Progenitor cell of endocrine pancreas (in vitro differentiated cells): ENCODE data around the gene PCDHAC1. TPM values are rescaled to one million over a fixed set of nuclear protein-coding genes. Genes with fewer than 3 reads are reported as not detected.
"Not testable (repeated sequence)": the region's sequence is repeated elsewhere in the genome, so short reads cannot be mapped to it uniquely, and the experiment has no call there.

Experiments used
- DNase-seq: peaks from one replicate; pipeline ENCODE4 v3.0.0; 2021; ENCODE audit warnings: low spot score; ENCODE audit not compliant: unreplicated experiment
- H3K27ac Mint-ChIP-seq: 2 replicates; pipeline ENCODE4 v1.8.0; 2021; ENCODE audit warnings: mild to moderate bottlenecking, moderate library complexity, mixed read lengths
- H3K27me3 Mint-ChIP-seq: 2 replicates; pipeline ENCODE4 v1.8.0; 2021; ENCODE audit warnings: mixed read lengths
- H3K36me3 Mint-ChIP-seq: 2 replicates; pipeline ENCODE4 v1.8.0; 2022; ENCODE audit warnings: mixed read lengths; ENCODE audit not compliant: insufficient read depth
- H3K4me1 Mint-ChIP-seq: 2 replicates; pipeline ENCODE4 v1.8.0; 2021; ENCODE audit warnings: low read depth, mixed read lengths
- H3K4me3 Mint-ChIP-seq: 2 replicates; pipeline ENCODE4 v1.8.0; 2021; ENCODE audit warnings: low read depth, mild to moderate bottlenecking, moderate library complexity, mixed read lengths
- H3K9me3 Mint-ChIP-seq: 2 replicates; pipeline ENCODE4 v1.8.0; 2021; ENCODE audit warnings: low read depth, mixed read lengths
- long read RNA-seq: library from polyadenylated mRNA; unstranded; transcript quantifications from one replicate; pipeline ENCODE4 v2.0.0, GENCODE V29; 2020
- total RNA-seq: library from RNA; stranded (reverse); gene quantifications from 2 replicates; pipeline ENCODE4 v1.2.1, GENCODE V29; 2021
- TF ChIP-seq, protein P1 (sequence below): fragments of 200-600 bp; sonication (generic); IDR thresholded peaks from one replicate; pipeline ENCODE4 v1.5.0; 2021; ENCODE audit warnings: antibody characterized with exemption, mild to moderate bottlenecking; ENCODE audit not compliant: unreplicated experiment

PCDHAC1 gene, protein sequence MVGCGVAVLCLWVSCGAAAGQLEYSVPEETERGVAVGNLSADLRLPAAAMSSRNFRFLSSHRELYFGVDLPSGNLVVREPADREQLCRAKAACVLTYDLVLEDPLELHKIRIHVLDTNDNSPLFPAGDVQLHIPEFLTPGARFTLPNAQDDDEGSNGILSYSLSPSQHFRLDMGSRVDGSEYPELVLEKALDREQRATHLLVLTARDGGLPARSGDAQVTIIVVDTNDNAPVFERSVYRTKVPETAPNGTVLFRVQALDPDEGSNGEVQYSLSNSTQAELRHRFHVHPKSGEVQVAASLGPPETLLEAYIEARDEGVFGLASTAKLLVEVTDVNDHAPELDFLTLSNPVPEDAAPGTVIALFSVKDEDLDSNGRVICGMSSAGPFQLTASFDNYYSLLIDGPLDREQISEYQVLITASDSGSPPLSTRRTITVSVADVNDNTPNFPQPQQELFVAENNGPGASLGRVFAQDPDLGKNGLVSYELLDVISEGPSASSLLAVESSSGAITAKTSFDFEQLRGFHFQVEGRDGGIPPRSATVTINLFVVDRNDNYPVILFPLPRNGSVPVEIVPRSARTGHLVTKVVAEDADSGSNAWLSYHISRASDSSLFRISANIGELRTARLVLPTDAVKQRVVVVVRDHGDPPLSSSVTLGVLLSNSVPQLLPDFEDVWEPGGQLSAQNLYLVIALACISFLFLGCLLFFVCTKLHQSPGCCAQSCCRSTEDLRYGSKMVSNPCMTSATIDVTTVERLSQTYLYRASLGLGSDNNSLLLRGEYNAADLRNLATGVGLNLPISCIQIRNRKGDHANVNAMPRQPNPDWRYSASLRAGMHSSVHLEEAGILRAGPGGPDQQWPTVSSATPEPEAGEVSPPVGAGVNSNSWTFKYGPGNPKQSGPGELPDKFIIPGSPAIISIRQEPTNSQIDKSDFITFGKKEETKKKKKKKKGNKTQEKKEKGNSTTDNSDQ
- total RNA-seq = 7.7 and 8.9 TPM in 2 replicates
- long read RNA-seq, full-length matches to known transcripts = 2 of 2 reads
- long read RNA-seq, partial matches to known transcripts = 0 of 2 reads
- long read RNA-seq, other reads (novel, unspliced or antisense) = 0 of 2 reads

DNA sequence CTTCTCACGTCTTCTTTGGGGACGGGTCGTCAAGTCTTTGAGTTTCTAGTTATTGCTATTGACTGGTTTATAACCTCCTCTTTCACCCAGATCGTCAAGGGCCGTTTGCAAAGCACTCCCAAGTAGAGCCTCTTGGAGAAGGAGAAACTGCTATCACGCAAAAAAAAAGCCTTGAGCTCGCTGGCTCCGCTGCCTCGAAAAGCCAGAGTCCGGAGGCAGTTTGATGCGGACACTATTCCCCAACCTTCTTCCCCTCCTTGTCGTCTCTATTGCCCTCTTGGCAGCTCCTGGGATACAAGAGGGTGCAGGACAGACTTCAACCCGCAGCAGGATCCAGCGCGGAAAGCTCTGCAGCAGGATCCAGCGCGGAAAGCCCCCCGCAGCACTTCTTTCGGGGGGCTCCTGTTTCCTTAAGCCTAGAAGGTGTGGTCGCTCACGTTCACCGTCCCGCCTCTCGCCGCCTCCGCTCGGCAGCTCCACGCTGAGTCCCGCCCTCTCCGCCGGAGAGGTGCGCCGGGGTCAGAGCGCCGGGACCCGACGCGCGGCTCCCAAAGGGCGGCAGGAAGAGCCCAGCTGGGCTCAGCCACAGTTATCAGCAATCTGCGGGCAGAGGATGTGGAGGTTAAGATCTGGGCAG lies at the start of gene PCDHAC1:
Gene PCDHAC1 (plus strand): TSS at position 494 of the 637 bp plus-strand sequence. CDS start 594 bp downstream, outside the sequence.
- Mint-ChIP-seq H3K36me3 (no peaks in the 10 kb centered on the region), H3K27me3 (peaks cover 25% of the 10 kb centered on the region), H3K4me3 (peak within 1 kb of the TSS; percentile 78), H3K27ac (peak within 1 kb of the TSS; percentile 56), H3K9me3 (no peaks in the 10 kb centered on the region), H3K4me1 (peaks cover 12% of the 10 kb centered on the region)
- peak; percentile 22 for DNase-seq
- TF ChIP-seq, protein P1, sequence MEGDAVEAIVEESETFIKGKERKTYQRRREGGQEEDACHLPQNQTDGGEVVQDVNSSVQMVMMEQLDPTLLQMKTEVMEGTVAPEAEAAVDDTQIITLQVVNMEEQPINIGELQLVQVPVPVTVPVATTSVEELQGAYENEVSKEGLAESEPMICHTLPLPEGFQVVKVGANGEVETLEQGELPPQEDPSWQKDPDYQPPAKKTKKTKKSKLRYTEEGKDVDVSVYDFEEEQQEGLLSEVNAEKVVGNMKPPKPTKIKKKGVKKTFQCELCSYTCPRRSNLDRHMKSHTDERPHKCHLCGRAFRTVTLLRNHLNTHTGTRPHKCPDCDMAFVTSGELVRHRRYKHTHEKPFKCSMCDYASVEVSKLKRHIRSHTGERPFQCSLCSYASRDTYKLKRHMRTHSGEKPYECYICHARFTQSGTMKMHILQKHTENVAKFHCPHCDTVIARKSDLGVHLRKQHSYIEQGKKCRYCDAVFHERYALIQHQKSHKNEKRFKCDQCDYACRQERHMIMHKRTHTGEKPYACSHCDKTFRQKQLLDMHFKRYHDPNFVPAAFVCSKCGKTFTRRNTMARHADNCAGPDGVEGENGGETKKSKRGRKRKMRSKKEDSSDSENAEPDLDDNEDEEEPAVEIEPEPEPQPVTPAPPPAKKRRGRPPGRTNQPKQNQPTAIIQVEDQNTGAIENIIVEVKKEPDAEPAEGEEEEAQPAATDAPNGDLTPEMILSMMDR = no peak

DNA sequence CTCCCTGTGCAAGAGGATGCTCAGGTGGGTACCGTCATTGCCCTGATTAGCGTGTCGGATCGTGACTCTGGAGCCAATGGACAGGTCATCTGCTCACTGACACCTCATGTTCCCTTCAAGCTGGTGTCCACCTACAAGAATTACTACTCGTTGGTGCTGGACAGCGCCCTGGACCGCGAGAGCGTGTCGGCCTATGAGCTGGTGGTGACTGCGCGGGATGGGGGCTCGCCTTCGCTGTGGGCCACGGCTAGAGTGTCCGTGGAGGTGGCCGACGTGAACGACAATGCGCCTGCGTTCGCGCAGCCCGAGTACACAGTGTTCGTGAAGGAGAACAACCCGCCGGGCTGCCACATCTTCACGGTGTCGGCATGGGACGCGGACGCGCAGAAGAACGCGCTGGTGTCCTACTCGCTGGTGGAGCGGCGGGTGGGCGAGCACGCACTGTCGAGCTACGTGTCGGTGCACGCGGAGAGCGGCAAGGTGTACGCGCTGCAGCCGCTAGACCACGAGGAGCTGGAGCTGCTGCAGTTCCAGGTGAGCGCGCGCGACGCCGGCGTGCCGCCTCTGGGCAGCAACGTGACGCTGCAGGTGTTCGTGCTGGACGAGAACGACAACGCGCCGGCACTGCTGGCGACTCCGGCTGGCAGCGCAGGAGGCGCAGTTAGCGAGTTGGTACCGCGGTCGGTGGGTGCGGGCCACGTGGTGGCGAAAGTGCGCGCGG lies 49.4 kb upstream of the PCDHAC1 start:
- Mint-ChIP-seq H3K27ac (peak overlapping the region; percentile 33), H3K36me3 (peaks cover 73% of the 10 kb centered on the region), H3K9me3 (peaks cover 47% of the 10 kb centered on the region)
- H3K27me3 Mint-ChIP-seq, H3K4me1 Mint-ChIP-seq, H3K4me3 Mint-ChIP-seq, DNase-seq: not testable (repeated sequence)

DNA sequence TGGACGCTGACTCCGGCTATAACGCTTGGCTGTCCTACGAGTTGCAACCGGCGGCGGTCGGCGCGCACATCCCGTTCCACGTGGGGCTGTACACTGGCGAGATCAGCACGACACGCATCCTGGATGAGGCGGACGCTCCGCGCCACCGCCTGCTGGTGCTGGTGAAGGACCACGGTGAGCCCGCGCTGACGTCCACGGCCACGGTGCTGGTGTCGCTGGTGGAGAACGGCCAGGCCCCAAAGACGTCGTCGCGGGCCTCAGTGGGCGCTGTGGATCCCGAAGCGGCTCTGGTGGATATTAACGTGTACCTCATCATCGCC lies 48.9 kb upstream of the PCDHAC1 start:
- H3K27ac Mint-ChIP-seq = peak overlapping the region; percentile 20
- H3K27me3 Mint-ChIP-seq = no peaks in the 10 kb centered on the region
- no peaks in the 10 kb centered on the region for H3K4me1 Mint-ChIP-seq
- TF ChIP-seq, protein P1 = no peak
- H3K36me3 Mint-ChIP-seq = peaks cover 74% of the 10 kb centered on the region
- peaks cover 46% of the 10 kb centered on the region for H3K9me3 Mint-ChIP-seq
- no peak for DNase-seq
- no peak overlapping the region for H3K4me3 Mint-ChIP-seq

DNA sequence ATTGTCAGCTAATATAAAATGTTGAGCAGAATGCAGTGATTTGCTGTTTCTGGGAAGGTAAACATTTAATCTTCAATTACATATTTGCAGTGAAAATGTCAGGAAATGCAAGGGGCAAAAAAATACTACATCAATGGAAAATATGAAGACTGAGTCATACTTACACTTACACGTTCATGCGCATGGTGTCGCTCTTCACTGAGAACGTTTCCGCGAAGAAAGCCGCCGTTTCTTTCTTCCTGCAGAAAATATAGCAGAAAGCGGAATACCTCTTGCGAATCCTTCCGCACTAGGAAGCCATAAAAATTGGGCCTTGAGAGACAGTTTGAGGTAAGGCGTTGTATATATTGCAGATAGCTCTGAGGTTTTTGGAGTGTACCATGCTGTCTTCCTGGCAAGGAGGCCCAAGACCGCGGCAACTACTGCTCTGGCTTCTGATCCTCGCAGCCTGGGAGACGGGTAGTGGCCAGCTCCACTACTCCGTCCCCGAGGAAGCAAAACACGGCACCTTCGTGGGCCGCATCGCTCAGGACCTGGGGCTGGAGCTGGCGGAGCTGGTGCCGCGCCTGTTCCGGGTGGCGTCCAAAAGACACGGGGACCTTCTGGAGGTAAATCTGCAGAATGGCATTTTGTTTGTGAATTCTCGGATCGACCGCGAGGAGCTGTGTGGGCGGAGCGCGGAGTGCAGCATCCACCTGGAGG lies 44.1 kb upstream of the PCDHAC1 start, which contains the start of gene PCDHA13:
Gene PCDHA13 (plus strand): TSS at position 236 of the 702 bp plus-strand sequence. CDS start 145 bp downstream, at position 381.
- no peak for DNase-seq
- Mint-ChIP-seq H3K36me3 (peaks cover 56% of the 10 kb centered on the region), H3K4me3 (no peak within 1 kb of the TSS), H3K27me3 (no peaks in the 10 kb centered on the region), H3K9me3 (peaks cover 40% of the 10 kb centered on the region), H3K4me1 (no peaks in the 10 kb centered on the region), H3K27ac (peak within 1 kb of the TSS; percentile 62)
- TF ChIP-seq, protein P1 = no peak

DNA sequence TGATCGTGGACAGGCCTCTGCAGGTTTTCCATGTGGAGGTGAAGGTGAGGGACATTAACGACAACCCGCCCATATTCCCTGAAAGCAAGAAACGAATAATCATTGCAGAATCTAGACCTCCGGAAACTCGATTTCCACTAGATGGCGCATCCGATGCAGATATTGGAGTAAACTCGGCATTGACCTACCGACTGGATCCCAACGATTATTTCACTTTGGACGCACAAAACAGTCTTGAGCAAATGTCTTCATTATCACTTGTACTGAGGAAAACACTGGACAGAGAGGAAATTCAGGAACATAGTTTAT lies 43.6 kb upstream of the PCDHAC1 start:
- no peak for DNase-seq

More for the DNA sequence above, 43.6 kb upstream of the PCDHAC1 start:
- TF ChIP-seq, protein P1 = no peak
- H3K27me3 Mint-ChIP-seq = no peaks in the 10 kb centered on the region
- peak overlapping the region; percentile 28 for H3K27ac Mint-ChIP-seq
- H3K4me3 Mint-ChIP-seq = no peak overlapping the region
- H3K9me3 Mint-ChIP-seq = peaks cover 43% of the 10 kb centered on the region
- peaks cover 54% of the 10 kb centered on the region for H3K36me3 Mint-ChIP-seq
- H3K4me1 Mint-ChIP-seq = no peaks in the 10 kb centered on the region
